Astrocyte (in vitro differentiated cells and primary cell): ENCODE data around the gene EVA1B. TPM values are rescaled to one million over a fixed set of nuclear protein-coding genes. Genes with fewer than 3 reads are reported as not detected.

Experiments used
- DNase-seq: peaks from one replicate; pipeline ENCODE4 v3.0.0-alpha.2; 2010; ENCODE audit warnings: low read depth
- FAIRE-seq: peaks from 2 replicates; lab custom pipeline; 2011; peaks lifted over from hg19 to GRCh38; lab: Jason Lieb, UNC
- H2AFZ ChIP-seq: 2 replicates; pipeline ENCODE4 v1.6.0; 2012; ENCODE audit warnings: low read depth, low read length, inconsistent platforms
- H3K27ac ChIP-seq: 2 replicates; pipeline ENCODE4 v1.5.1; 2011; ENCODE audit warnings: low read depth, low read length, inconsistent platforms
- H3K27me3 ChIP-seq: 2 replicates; pipeline ENCODE4 v1.6.0; 2011; ENCODE audit warnings: low read length, inconsistent platforms; ENCODE audit not compliant: insufficient read depth
- H3K36me3 ChIP-seq: 2 replicates; pipeline ENCODE4 v1.5.1; 2011; ENCODE audit warnings: low read length, inconsistent platforms; ENCODE audit not compliant: insufficient read depth
- H3K4me1 ChIP-seq: 2 replicates; pipeline ENCODE4 v1.5.1; 2011; ENCODE audit warnings: low read length, inconsistent platforms; ENCODE audit not compliant: insufficient read depth
- H3K4me2 ChIP-seq: 2 replicates; pipeline ENCODE4 v1.6.0; 2012; ENCODE audit warnings: low read length, inconsistent platforms
- H3K4me3 ChIP-seq: 2 replicates; pipeline ENCODE4 v1.5.1; 2011; ENCODE audit warnings: low read depth, mild to moderate bottlenecking, low read length, inconsistent platforms; ENCODE audit not compliant: insufficient read depth
- H3K79me2 ChIP-seq: 2 replicates; pipeline ENCODE4 v1.6.0; 2012; ENCODE audit warnings: mild to moderate bottlenecking, low read length, inconsistent platforms; ENCODE audit not compliant: insufficient read depth
- H3K9ac ChIP-seq: 2 replicates; pipeline ENCODE4 v1.6.0; 2012; ENCODE audit warnings: mild to moderate bottlenecking, low read length, inconsistent platforms
- H3K9me3 ChIP-seq: 2 replicates; pipeline ENCODE4 v1.5.1; 2012; ENCODE audit warnings: low read depth, mild to moderate bottlenecking, low read length, inconsistent platforms; ENCODE audit not compliant: insufficient read depth
- H4K20me1 ChIP-seq: 2 replicates; pipeline ENCODE4 v1.6.0; 2012; ENCODE audit warnings: low read length, inconsistent platforms; ENCODE audit not compliant: insufficient read depth
- H3K27ac Mint-ChIP-seq: one replicate; pipeline ENCODE4 v1.8.0; 2021; ENCODE audit warnings: mild to moderate bottlenecking, mixed read lengths; ENCODE audit not compliant: unreplicated experiment
- H3K27me3 Mint-ChIP-seq: one replicate; pipeline ENCODE4 v1.8.0; 2021; ENCODE audit warnings: low read depth, mixed read lengths; ENCODE audit not compliant: unreplicated experiment
- H3K36me3 Mint-ChIP-seq: one replicate; pipeline ENCODE4 v1.8.0; 2021; ENCODE audit warnings: low read depth, mixed read lengths; ENCODE audit not compliant: unreplicated experiment
- H3K4me1 Mint-ChIP-seq: one replicate; pipeline ENCODE4 v1.8.0; 2021; ENCODE audit warnings: low read depth, mixed read lengths; ENCODE audit not compliant: unreplicated experiment
- H3K4me3 Mint-ChIP-seq: one replicate; pipeline ENCODE4 v1.8.0; 2021; ENCODE audit warnings: mild to moderate bottlenecking, moderate library complexity, mixed read lengths; ENCODE audit not compliant: unreplicated experiment
- H3K9me3 Mint-ChIP-seq: one replicate; pipeline ENCODE4 v1.8.0; 2021; ENCODE audit warnings: mild to moderate bottlenecking, mixed read lengths; ENCODE audit not compliant: unreplicated experiment
- EZH2 ChIP-seq: IDR thresholded peaks from 2 replicates; pipeline ENCODE4 v1.6.1; 2012; ENCODE audit warnings: mild to moderate bottlenecking, low read length, inconsistent platforms; ENCODE audit not compliant: insufficient read depth
- total RNA-seq: library from RNA; stranded (reverse); gene quantifications from 2 replicates; pipeline ENCODE4 v1.2.1, GENCODE V29; 2021
- TF ChIP-seq, protein P1 (sequence below): IDR thresholded peaks from 2 replicates; pipeline ENCODE4 v1.5.1; 2011; ENCODE audit warnings: low read depth, mild to moderate bottlenecking, inconsistent platforms, low read length, moderate library complexity; ENCODE audit not compliant: insufficient read depth

EVA1B gene
- total RNA-seq, 1 donor from 2014 or later: 57.3 TPM

DNA sequence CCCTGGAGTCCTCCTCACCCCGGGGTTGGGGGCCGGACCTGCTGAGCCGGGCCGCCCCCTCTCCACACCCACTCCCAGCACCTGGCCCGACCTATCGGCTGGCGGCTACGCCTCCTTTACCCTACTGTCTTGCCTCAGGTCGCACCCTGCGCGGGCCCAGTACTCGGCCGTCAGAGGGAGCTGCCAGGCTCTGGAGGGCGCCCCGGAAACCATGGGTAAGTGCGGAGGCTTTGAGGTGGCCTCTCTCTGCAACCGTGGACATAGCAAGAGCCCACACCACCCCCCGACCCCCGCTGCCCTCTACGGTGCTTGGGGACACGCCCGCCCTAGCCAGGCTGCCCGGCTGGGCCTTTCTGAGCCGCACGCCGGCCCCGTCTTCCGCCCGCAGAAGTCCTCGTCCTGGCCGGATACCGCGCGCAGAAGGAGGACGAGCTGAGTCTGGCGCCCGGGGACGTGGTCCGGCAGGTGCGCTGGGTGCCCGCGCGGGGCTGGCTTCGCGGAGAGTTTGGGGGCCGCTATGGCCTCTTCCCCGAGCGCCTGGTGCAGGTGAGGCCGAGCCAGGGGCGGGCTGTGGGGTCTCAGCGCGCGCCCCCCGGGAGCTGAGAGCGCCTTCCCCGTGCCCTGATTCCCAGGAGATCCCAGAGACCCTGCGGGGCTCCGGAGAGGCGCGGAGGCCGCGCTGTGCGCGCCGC, 17.1 kb downstream of the EVA1B start, which contains the start of gene SH3D21:
SH3D21 (plus strand) TSS at position 159 of the 692 bp plus-strand sequence; CDS start at position 212, 53 bp downstream.
- peak within 1 kb of the TSS; percentile 90 for H3K4me3 Mint-ChIP-seq
- Histone ChIP-seq H4K20me1 (peaks cover 38% of the 10 kb centered on the region), H3K4me3 (peak within 1 kb of the TSS; percentile 66), H2AFZ (peak within 1 kb of the TSS; percentile 73), H3K9ac (peak within 1 kb of the TSS; percentile 81), H3K9me3 (no peaks in the 10 kb centered on the region), H3K27me3 (no peaks in the 10 kb centered on the region), H3K4me2 (peak within 1 kb of the TSS; percentile 99), H3K79me2 (peaks cover 6% of the 10 kb centered on the region), H3K36me3 (peaks cover 20% of the 10 kb centered on the region), H3K27ac (peak within 1 kb of the TSS; percentile 55), H3K4me1 (peaks cover 18% of the 10 kb centered on the region)
- TF ChIP-seq EZH2: no peak
- TF ChIP-seq, protein P1, sequence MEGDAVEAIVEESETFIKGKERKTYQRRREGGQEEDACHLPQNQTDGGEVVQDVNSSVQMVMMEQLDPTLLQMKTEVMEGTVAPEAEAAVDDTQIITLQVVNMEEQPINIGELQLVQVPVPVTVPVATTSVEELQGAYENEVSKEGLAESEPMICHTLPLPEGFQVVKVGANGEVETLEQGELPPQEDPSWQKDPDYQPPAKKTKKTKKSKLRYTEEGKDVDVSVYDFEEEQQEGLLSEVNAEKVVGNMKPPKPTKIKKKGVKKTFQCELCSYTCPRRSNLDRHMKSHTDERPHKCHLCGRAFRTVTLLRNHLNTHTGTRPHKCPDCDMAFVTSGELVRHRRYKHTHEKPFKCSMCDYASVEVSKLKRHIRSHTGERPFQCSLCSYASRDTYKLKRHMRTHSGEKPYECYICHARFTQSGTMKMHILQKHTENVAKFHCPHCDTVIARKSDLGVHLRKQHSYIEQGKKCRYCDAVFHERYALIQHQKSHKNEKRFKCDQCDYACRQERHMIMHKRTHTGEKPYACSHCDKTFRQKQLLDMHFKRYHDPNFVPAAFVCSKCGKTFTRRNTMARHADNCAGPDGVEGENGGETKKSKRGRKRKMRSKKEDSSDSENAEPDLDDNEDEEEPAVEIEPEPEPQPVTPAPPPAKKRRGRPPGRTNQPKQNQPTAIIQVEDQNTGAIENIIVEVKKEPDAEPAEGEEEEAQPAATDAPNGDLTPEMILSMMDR: no peak
- peak within 1 kb of the TSS; percentile 99 for H3K27ac Mint-ChIP-seq
- FAIRE-seq (no peak), DNase-seq (no peak)
- H3K36me3 Mint-ChIP-seq: peaks cover 37% of the 10 kb centered on the region
- H3K27me3 Mint-ChIP-seq: no peaks in the 10 kb centered on the region
- H3K9me3 Mint-ChIP-seq: no peaks in the 10 kb centered on the region
- H3K4me1 Mint-ChIP-seq: peaks cover 18% of the 10 kb centered on the region

GRCh38 chr1:36305915-36306209, 17.6 kb downstream of the EVA1B start:
- H3K27ac ChIP-seq: no peak overlapping the region
- H3K9me3 ChIP-seq: no peaks in the 10 kb centered on the region
- H3K4me3 ChIP-seq: no peak overlapping the region
- H3K27me3 ChIP-seq: no peaks in the 10 kb centered on the region
- FAIRE-seq (no peak), DNase-seq (no peak)
- H3K4me2 ChIP-seq: peak overlapping the region; percentile 99
- peaks cover 25% of the 10 kb centered on the region for H3K36me3 ChIP-seq
- peaks cover 21% of the 10 kb centered on the region for H3K4me1 Mint-ChIP-seq
- H3K36me3 Mint-ChIP-seq: peaks cover 40% of the 10 kb centered on the region
- TF ChIP-seq, protein P1: no peak
- no peak for TF ChIP-seq EZH2
- peaks cover 18% of the 10 kb centered on the region for H3K4me1 ChIP-seq
- H2AFZ ChIP-seq: no peak overlapping the region
- no peak overlapping the region for H3K9ac ChIP-seq
- H3K27ac Mint-ChIP-seq: peak overlapping the region; percentile 51
- H3K27me3 Mint-ChIP-seq: no peaks in the 10 kb centered on the region
- peaks cover 43% of the 10 kb centered on the region for H4K20me1 ChIP-seq
- peaks cover 6% of the 10 kb centered on the region for H3K79me2 ChIP-seq
- no peak overlapping the region for H3K4me3 Mint-ChIP-seq
- no peaks in the 10 kb centered on the region for H3K9me3 Mint-ChIP-seq
